ENCODE measurements around the gene CTSO.
"Not testable (repeated sequence)": the region's sequence is repeated elsewhere in the genome, so short reads cannot be mapped to it uniquely, and the experiment has no call there.

CTSO gene

GRCh38 chr4:155941085-155941790 is 12.4 kb downstream of the CTSO start:
- no peaks in the 10 kb centered on the region for H3K9me3 Mint-ChIP-seq
- H3K36me3 Mint-ChIP-seq: peaks cover 17% of the 10 kb centered on the region
- H3K27ac Mint-ChIP-seq: no peak overlapping the region
- no peaks in the 10 kb centered on the region for H3K4me1 Mint-ChIP-seq
- DNase-seq (ENCODE audit: low spot score in 2 of 2) (no peak), ATAC-seq (no peak)
- H3K4me3 Mint-ChIP-seq: no peak overlapping the region

GRCh38 chr4:155935389-155935986 is 18.2 kb downstream of the CTSO start:
- no peak for ATAC-seq
- H3K27ac Mint-ChIP-seq: no peak overlapping the region
- H3K36me3 Mint-ChIP-seq: peaks cover 17% of the 10 kb centered on the region

GRCh38 chr4:155934634-155935033 is 19.0 kb downstream of the CTSO start:
- not testable (repeated sequence) for H3K4me1 Mint-ChIP-seq; DNase-seq (ENCODE audit: low spot score in 2 of 2); H3K27ac Mint-ChIP-seq; H3K9me3 Mint-ChIP-seq; ATAC-seq; H3K4me3 Mint-ChIP-seq
- peaks cover 10% of the 10 kb centered on the region for H3K36me3 Mint-ChIP-seq

More at GRCh38 chr4:155935389-155935986, 18.2 kb downstream of the CTSO start:
- Mint-ChIP-seq H3K4me3 (no peak overlapping the region), H3K9me3 (no peaks in the 10 kb centered on the region), H3K4me1 (no peaks in the 10 kb centered on the region)
- DNase-seq (ENCODE audit: low spot score in 2 of 2): no peak

- ATAC-seq (no peak), DNase-seq (ENCODE audit: low spot score in 2 of 2) (no peak)
- H3K36me3 Mint-ChIP-seq: peaks cover 4% of the 10 kb centered on the region
- no peak overlapping the region for H3K4me3 Mint-ChIP-seq
- no peak overlapping the region for H3K27ac Mint-ChIP-seq
- H3K4me1 Mint-ChIP-seq: no peaks in the 10 kb centered on the region
- no peaks in the 10 kb centered on the region for H3K9me3 Mint-ChIP-seq
Observed at GRCh38 chr4:155931634-155932033, 22.0 kb downstream of the CTSO start.

- no peak overlapping the region for H3K27ac Mint-ChIP-seq
- H3K4me1 Mint-ChIP-seq: no peaks in the 10 kb centered on the region
- H3K9me3 Mint-ChIP-seq: no peaks in the 10 kb centered on the region
- ATAC-seq (no peak), DNase-seq (ENCODE audit: low spot score in 2 of 2) (no peak)
- H3K4me3 Mint-ChIP-seq: no peak overlapping the region
- peaks cover 4% of the 10 kb centered on the region for H3K36me3 Mint-ChIP-seq
Observed at GRCh38 chr4:155930330-155930729, 23.3 kb downstream of the CTSO start.

DNA sequence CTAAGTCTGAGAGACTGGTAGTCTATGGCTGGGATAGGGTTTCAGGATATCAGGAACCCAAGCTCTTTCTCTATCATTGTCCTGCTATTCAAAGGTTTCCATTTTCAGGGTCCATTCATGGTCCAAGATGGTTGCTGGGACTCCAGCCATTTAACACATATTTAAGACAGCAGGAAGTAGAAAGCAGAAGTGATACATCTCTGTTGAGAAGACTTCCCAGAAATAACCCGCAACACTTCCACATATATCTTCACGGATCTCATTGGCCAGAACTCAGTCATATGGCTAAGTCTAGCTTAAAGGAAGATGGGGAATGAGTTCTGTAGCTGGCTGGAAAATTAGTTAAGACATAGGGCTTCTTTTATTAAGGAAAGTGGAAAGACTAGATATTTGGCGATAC is 23.8 kb downstream of the CTSO start:
- no peak overlapping the region for H3K27ac Mint-ChIP-seq
- H3K4me1 Mint-ChIP-seq: no peaks in the 10 kb centered on the region
- no peak for DNase-seq (ENCODE audit: low spot score in 2 of 2)
- H3K4me3 Mint-ChIP-seq: no peak overlapping the region
- no peaks in the 10 kb centered on the region for H3K9me3 Mint-ChIP-seq
- ATAC-seq: no peak
- H3K36me3 Mint-ChIP-seq: peaks cover 4% of the 10 kb centered on the region

GRCh38 chr4:155924637-155925036 is 29.0 kb downstream of the CTSO start:
- no peaks in the 10 kb centered on the region for H3K9me3 Mint-ChIP-seq
- H3K27ac Mint-ChIP-seq: no peak overlapping the region
- no peaks in the 10 kb centered on the region for H3K4me1 Mint-ChIP-seq
- H3K4me3 Mint-ChIP-seq: no peak overlapping the region
- ATAC-seq: no peak
- DNase-seq (ENCODE audit: low spot score in 2 of 2): no peak
- H3K36me3 Mint-ChIP-seq: peaks cover 4% of the 10 kb centered on the region

DNA sequence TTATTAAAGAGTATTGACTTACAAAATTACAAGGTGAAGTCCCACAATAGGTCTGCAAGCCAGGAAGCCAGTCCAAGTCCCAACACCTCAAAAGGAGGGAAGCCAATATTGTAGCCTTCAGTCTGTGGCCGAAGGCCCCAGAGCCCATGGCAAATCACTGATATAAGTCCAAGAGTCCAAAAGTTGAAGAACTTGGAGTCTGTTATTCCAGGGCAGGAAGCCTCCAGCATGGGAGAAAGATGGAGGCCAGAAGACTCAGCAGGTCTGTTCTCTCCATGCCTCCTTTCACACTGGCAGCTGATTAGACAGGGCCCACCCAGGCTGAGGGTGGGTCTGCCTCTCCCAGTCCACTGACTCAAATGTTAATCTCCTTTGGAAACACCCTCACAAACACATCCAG is 32.1 kb downstream of the CTSO start:
- Mint-ChIP-seq H3K4me3 (no peak overlapping the region), H3K4me1 (no peaks in the 10 kb centered on the region), H3K36me3 (no peaks in the 10 kb centered on the region), H3K27ac (no peak overlapping the region), H3K9me3 (no peaks in the 10 kb centered on the region)
- no peak for ATAC-seq
- no peak for DNase-seq (ENCODE audit: low spot score in 2 of 2)

DNA sequence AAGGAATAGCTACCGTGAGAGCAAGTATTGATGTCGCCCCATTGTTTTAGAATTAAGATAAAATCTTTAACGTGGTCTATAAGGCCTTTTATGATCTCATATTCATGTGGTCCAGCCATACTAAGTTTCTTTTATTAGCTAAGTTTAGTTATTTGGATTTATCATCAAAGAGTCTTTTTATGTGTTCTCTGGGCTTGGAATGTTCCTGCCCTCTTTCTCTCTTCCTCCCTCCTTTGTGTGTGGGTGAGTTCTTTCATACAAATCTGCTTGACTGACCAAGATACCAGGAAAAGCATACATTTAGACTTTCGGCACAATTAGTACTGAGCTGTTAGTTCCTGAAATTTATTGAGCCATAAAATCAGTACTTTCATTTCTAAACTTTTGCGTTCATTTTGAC is 38.9 kb downstream of the CTSO start:
- ATAC-seq (no peak), DNase-seq (ENCODE audit: low spot score in 2 of 2) (no peak)
- H3K9me3 Mint-ChIP-seq: no peaks in the 10 kb centered on the region
- H3K4me1 Mint-ChIP-seq: no peaks in the 10 kb centered on the region
- no peaks in the 10 kb centered on the region for H3K36me3 Mint-ChIP-seq
- H3K27ac Mint-ChIP-seq: no peak overlapping the region
- H3K4me3 Mint-ChIP-seq: no peak overlapping the region

DNA sequence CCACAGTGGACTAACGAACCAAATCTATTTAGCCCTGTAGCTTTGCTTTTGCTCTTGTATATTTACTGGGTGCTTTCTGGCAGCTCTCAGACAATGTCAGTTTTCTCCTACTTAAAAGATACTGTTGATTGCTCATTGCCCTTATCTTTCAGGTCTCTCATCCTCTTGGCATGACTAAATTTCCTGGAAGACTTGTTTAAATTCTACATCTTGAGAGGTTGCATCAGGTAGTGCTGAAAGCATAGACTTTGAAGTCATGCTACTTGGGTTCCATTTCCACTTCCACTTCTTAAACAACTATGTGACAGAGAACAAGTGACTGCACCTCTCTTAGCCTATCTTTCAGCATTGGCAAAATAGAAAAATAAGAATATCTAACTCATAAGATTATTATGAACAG is 41.8 kb downstream of the CTSO start:
- H3K4me3 Mint-ChIP-seq: no peak overlapping the region
- no peaks in the 10 kb centered on the region for H3K36me3 Mint-ChIP-seq
- H3K9me3 Mint-ChIP-seq: no peaks in the 10 kb centered on the region
- DNase-seq (ENCODE audit: low spot score in 2 of 2) (no peak), ATAC-seq (no peak)
- H3K4me1 Mint-ChIP-seq: no peaks in the 10 kb centered on the region
- no peak overlapping the region for H3K27ac Mint-ChIP-seq

DNA sequence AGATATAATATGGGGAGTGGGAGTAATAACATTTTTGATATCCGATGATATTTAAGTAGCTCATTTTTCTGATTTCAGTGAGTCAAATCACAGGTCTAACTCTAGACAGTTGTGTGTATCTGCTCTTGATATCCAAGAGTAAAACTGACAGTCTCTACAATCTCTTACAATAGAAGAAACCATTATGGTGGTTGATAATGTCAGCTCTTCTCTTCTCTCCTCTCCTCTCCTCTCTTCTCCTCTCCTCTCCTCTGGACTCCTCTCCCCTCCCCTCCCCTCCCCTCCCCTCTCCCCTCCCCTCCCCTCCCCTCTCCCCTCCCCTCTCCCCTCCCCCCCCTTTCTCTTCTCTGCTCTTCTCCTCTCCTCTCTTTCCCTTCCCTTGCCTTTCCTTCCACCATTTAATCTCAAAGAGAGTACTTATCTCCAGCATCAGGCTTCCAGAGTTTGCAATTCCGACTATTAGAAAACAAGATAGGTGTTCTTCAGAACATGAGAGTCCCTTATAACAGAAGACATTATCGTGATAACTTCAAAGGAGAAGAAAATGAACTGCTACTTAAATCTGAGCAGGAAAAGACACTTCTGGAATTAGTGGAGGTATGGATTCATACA is 43.9 kb downstream of the CTSO start:
- Mint-ChIP-seq H3K4me3 (no peak overlapping the region), H3K9me3 (no peaks in the 10 kb centered on the region), H3K4me1 (no peaks in the 10 kb centered on the region), H3K36me3 (no peaks in the 10 kb centered on the region), H3K27ac (no peak overlapping the region)
- no peak for DNase-seq (ENCODE audit: low spot score in 2 of 2)
- no peak for ATAC-seq

- H3K9me3 Mint-ChIP-seq: no peaks in the 10 kb centered on the region
- ATAC-seq (no peak), DNase-seq (ENCODE audit: low spot score in 2 of 2) (no peak)
- H3K4me1 Mint-ChIP-seq: no peaks in the 10 kb centered on the region
- H3K4me3 Mint-ChIP-seq: no peak overlapping the region
- no peaks in the 10 kb centered on the region for H3K36me3 Mint-ChIP-seq
- H3K27ac Mint-ChIP-seq: no peak overlapping the region
Observed at GRCh38 chr4:155908187-155909139, 45.2 kb downstream of the CTSO start.

DNA sequence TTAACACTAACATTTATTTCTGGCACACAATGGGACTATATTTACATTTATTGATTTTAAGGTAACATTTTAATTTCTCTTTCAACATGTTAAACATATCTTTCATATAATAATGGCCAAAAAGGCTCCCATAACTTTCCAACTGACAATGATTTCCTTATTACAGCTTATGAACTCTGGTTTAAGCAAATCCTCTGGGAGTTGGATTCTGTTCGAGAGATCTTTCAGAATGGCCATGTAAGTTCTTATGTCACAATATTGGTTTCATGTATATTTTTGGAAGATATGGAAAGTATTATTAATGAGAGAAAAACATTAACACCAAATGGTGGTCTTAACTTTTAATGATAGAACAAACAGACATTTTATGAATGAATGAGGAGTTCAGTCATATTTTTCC is 46.1 kb downstream of the CTSO start:
- ATAC-seq (no peak), DNase-seq (ENCODE audit: low spot score in 2 of 2) (no peak)
- no peaks in the 10 kb centered on the region for H3K9me3 Mint-ChIP-seq
- H3K4me3 Mint-ChIP-seq: no peak overlapping the region
- no peaks in the 10 kb centered on the region for H3K36me3 Mint-ChIP-seq
- H3K4me1 Mint-ChIP-seq: no peaks in the 10 kb centered on the region
- H3K27ac Mint-ChIP-seq: no peak overlapping the region

GRCh38 chr4:155906554-155907247 is 47.0 kb downstream of the CTSO start:
- Mint-ChIP-seq H3K36me3 (no peaks in the 10 kb centered on the region), H3K27ac (no peak overlapping the region), H3K9me3 (no peaks in the 10 kb centered on the region), H3K4me1 (no peaks in the 10 kb centered on the region), H3K4me3 (no peak overlapping the region)
- ATAC-seq (no peak), DNase-seq (ENCODE audit: low spot score in 2 of 2) (no peak)

DNA sequence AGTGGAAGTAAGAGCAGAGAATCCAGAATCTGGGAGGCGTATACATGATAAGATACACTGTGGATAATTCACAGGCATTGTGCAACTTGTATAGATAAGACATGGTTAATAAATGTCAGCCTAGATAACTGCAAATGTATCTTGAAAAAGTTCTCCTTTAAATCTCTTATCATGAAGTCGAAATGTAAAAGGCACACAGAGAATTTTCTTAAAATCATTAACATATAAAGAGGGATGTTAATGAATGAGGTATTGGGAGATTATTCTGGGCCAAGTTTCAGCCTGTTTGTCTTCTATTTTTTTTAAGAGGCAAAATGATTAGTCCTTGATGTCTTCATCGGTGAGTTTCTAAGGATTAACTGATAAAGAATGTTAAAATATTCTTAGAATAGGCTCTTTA is 49.3 kb downstream of the CTSO start:
- ATAC-seq (no peak), DNase-seq (ENCODE audit: low spot score in 2 of 2) (no peak)
- H3K4me1 Mint-ChIP-seq: no peaks in the 10 kb centered on the region
- no peak overlapping the region for H3K4me3 Mint-ChIP-seq
- H3K27ac Mint-ChIP-seq: no peak overlapping the region
- no peaks in the 10 kb centered on the region for H3K9me3 Mint-ChIP-seq
- no peaks in the 10 kb centered on the region for H3K36me3 Mint-ChIP-seq

All from stimulated activated effector memory CD8-positive, alpha-beta T cell treated with anti-CD3 and anti-CD28 coated beads, Interleukin-12 subunit alpha, Interleukin-12 subunit beta, amount 100 ng/mL, for 72 hours (primary cell).